Measurements from ENCODE around the gene ZFP57. TPM values are rescaled to one million over a fixed set of nuclear protein-coding genes. Genes with fewer than 3 reads are reported as not detected.

ZFP57 gene
- total RNA-seq (not detected), polyA plus RNA-seq (1 to 10 TPM; 2.4 to 3.0 TPM)

GRCh38 chr6:29680904-29681303, at the start of gene ZFP57:
Gene ZFP57, minus strand, starts transcription at chr6:29681152. Its CDS starts 4,149 bp downstream, at chr6:29677003.
- H3K4me3 ChIP-seq (ENCODE audit: low read length in 2 of 2): no peak within 1 kb of the TSS
- H3K36me3 ChIP-seq (ENCODE audit: insufficient read depth, low read length): no peaks in the 10 kb centered on the region
- peaks cover 6% of the 10 kb centered on the region for H3K4me1 ChIP-seq (ENCODE audit: insufficient read depth, low read length)
- H3K27me3 ChIP-seq (ENCODE audit: insufficient read depth, low read length): no peaks in the 10 kb centered on the region
- no peak within 1 kb of the TSS for H3K27ac ChIP-seq (ENCODE audit: low read depth, low read length)
- no peaks in the 10 kb centered on the region for H3K9me3 ChIP-seq (ENCODE audit: control insufficient read depth in 1 of 2, low read length in 2 of 2)
- H3K9me3 Mint-ChIP-seq: peaks cover 0 to 2% (median 0%) of the 10 kb centered on the region in 8 donors
- H3K4me3 Mint-ChIP-seq: peak within 1 kb of the TSS in 4 of 8 donors; percentile 79 to 87 (median 82)
- intact Hi-C loops (cut with micrococcal nuclease): no loop called here
- peaks cover 8 to 35% (median 11%) of the 10 kb centered on the region in 4 donors for H3K4me1 Mint-ChIP-seq
- CTCF ChIA-PET (ENCODE audit: partially characterized antibody): no interaction called here
- DNase-seq: no peak
- peak within 1 kb of the TSS in 1 of 7 donors; percentile 81 for H3K27ac Mint-ChIP-seq
- POLR2A ChIA-PET (ENCODE audit: partially characterized antibody): no interaction called here
- no peaks in the 10 kb centered on the region for H3K36me3 Mint-ChIP-seq
- peaks cover 0 to 12% of the 10 kb centered on the region in 2 donors for H3K27me3 Mint-ChIP-seq

- H3K4me1 Mint-ChIP-seq: peaks cover 40 to 73% (median 58%) of the 10 kb centered on the region in 4 donors
- Histone ChIP-seq H3K27ac (ENCODE audit: low read depth, low read length) (no peak overlapping the region), H3K27me3 (ENCODE audit: insufficient read depth, low read length) (no peaks in the 10 kb centered on the region), H3K4me3 (ENCODE audit: low read length in 2 of 2) (no peak overlapping the region), H3K36me3 (ENCODE audit: insufficient read depth, low read length) (peaks cover 28% of the 10 kb centered on the region), H3K4me1 (ENCODE audit: insufficient read depth, low read length) (peaks cover 40% of the 10 kb centered on the region), H3K9me3 (ENCODE audit: control insufficient read depth in 1 of 2, low read length in 2 of 2) (no peaks in the 10 kb centered on the region)
- H3K36me3 Mint-ChIP-seq: peaks cover 27 to 31% of the 10 kb centered on the region in 2 donors
- no peaks in the 10 kb centered on the region for H3K27me3 Mint-ChIP-seq
- DNase-seq: peak in 1 of 5 donors; percentile 13
- H3K27ac Mint-ChIP-seq: peak overlapping the region; percentile 13 to 80 (median 55)
- CTCF ChIA-PET (ENCODE audit: partially characterized antibody): interaction anchor here (0.7 kb wide), 1 partner anchor 81 kb away, joined by 3 read pairs; no protein-coding TSS in a partner anchor
- POLR2A ChIA-PET (ENCODE audit: partially characterized antibody): interaction anchor here (0.6 to 14.8 kb wide), 4 partner anchors 8 to 22 kb away, joined by 3 to 158 read pairs (median 51); no protein-coding TSS in a partner anchor
- H3K9me3 Mint-ChIP-seq: no peaks in the 10 kb centered on the region
- no peak overlapping the region for H3K4me3 Mint-ChIP-seq
- intact Hi-C loops (cut with micrococcal nuclease): no loop called here
Measured at GRCh38 chr6:29730575-29731126, 49.7 kb upstream of the ZFP57 start.

- Mint-ChIP-seq H3K27ac (peak overlapping the region in 6 of 7 donors; percentile 1 to 81 (median 34)), H3K36me3 (peaks cover 35 to 39% of the 10 kb centered on the region in 2 donors), H3K4me3 (no peak overlapping the region), H3K27me3 (no peaks in the 10 kb centered on the region), H3K9me3 (no peaks in the 10 kb centered on the region), H3K4me1 (peaks cover 44 to 80% (median 64%) of the 10 kb centered on the region in 4 donors)
- intact Hi-C loops (cut with micrococcal nuclease): no loop called here
- peaks cover 36% of the 10 kb centered on the region for H3K36me3 ChIP-seq (ENCODE audit: insufficient read depth, low read length)
- no peak overlapping the region for H3K27ac ChIP-seq (ENCODE audit: low read depth, low read length)
- no peaks in the 10 kb centered on the region for H3K27me3 ChIP-seq (ENCODE audit: insufficient read depth, low read length)
- no peaks in the 10 kb centered on the region for H3K9me3 ChIP-seq (ENCODE audit: control insufficient read depth in 1 of 2, low read length in 2 of 2)
- ChIA-PET CTCF (ENCODE audit: partially characterized antibody) (no interaction called here), POLR2A (ENCODE audit: partially characterized antibody) (interaction anchor here (1.0 to 14.8 kb wide), 3 partner anchors 13 to 22 kb away, joined by 3 to 158 read pairs (median 99); no protein-coding TSS in a partner anchor)
- H3K4me3 ChIP-seq (ENCODE audit: low read length in 2 of 2): no peak overlapping the region
- peaks cover 48% of the 10 kb centered on the region for H3K4me1 ChIP-seq (ENCODE audit: insufficient read depth, low read length)
- DNase-seq: no peak
Measured at GRCh38 chr6:29729774-29730328, 48.9 kb upstream of the ZFP57 start.

GRCh38 chr6:29728875-29729270, 47.9 kb upstream of the ZFP57 start:
- H3K9me3 ChIP-seq (ENCODE audit: control insufficient read depth in 1 of 2, low read length in 2 of 2): no peaks in the 10 kb centered on the region
- no peak overlapping the region for H3K4me3 ChIP-seq (ENCODE audit: low read length in 2 of 2)
- H3K36me3 Mint-ChIP-seq: peaks cover 45 to 49% of the 10 kb centered on the region in 2 donors
- peak overlapping the region in 1 of 8 donors; percentile 78 for H3K4me3 Mint-ChIP-seq
- POLR2A ChIA-PET (ENCODE audit: partially characterized antibody): interaction anchor here (2.0 to 14.8 kb wide), 4 partner anchors 9 to 24 kb away, joined by 8 to 158 read pairs (median 24); no protein-coding TSS in a partner anchor
- CTCF ChIA-PET (ENCODE audit: partially characterized antibody): interaction anchor here (2.3 to 3.9 kb wide), 3 partner anchors 8 to 24 kb away, joined by 10 to 31 read pairs (median 14); no protein-coding TSS in a partner anchor
- peak overlapping the region in 4 of 7 donors; percentile 62 to 96 (median 76) for H3K27ac Mint-ChIP-seq
- no peak for DNase-seq
- H3K27ac ChIP-seq (ENCODE audit: low read depth, low read length): no peak overlapping the region
- H3K4me1 ChIP-seq (ENCODE audit: insufficient read depth, low read length): peaks cover 53% of the 10 kb centered on the region
- peaks cover 44% of the 10 kb centered on the region for H3K36me3 ChIP-seq (ENCODE audit: insufficient read depth, low read length)
- peaks cover 42 to 81% (median 61%) of the 10 kb centered on the region in 4 donors for H3K4me1 Mint-ChIP-seq
- no peaks in the 10 kb centered on the region for H3K9me3 Mint-ChIP-seq
- intact Hi-C loops (cut with micrococcal nuclease): no loop called here
- H3K27me3 Mint-ChIP-seq: no peaks in the 10 kb centered on the region
- H3K27me3 ChIP-seq (ENCODE audit: insufficient read depth, low read length): no peaks in the 10 kb centered on the region

GRCh38 chr6:29728173-29728874, 47.4 kb upstream of the ZFP57 start:
- peak in 1 of 5 donors; percentile 5 for DNase-seq
- intact Hi-C loops (cut with micrococcal nuclease): no loop called here

GRCh38 chr6:29727637-29728036, 46.7 kb upstream of the ZFP57 start:
- Mint-ChIP-seq H3K4me1 (peaks cover 42 to 92% (median 61%) of the 10 kb centered on the region in 4 donors), H3K4me3 (peak overlapping the region; percentile 15 to 98 (median 66)), H3K27ac (peak overlapping the region; percentile 50 to 96 (median 61)), H3K27me3 (no peaks in the 10 kb centered on the region), H3K9me3 (no peaks in the 10 kb centered on the region), H3K36me3 (peaks cover 45 to 57% of the 10 kb centered on the region in 2 donors)
- Histone ChIP-seq H3K4me1 (ENCODE audit: insufficient read depth, low read length) (peaks cover 53% of the 10 kb centered on the region), H3K9me3 (ENCODE audit: control insufficient read depth in 1 of 2, low read length in 2 of 2) (no peaks in the 10 kb centered on the region), H3K36me3 (ENCODE audit: insufficient read depth, low read length) (peaks cover 44% of the 10 kb centered on the region), H3K27me3 (ENCODE audit: insufficient read depth, low read length) (no peaks in the 10 kb centered on the region), H3K4me3 (ENCODE audit: low read length in 2 of 2) (no peak overlapping the region), H3K27ac (ENCODE audit: low read depth, low read length) (no peak overlapping the region)
- intact Hi-C loops (cut with micrococcal nuclease): no loop called here
- POLR2A ChIA-PET (ENCODE audit: partially characterized antibody): interaction anchor here (1.2 to 14.8 kb wide), 7 partner anchors 8 to 25 kb away, joined by 3 to 158 read pairs (median 8); no protein-coding TSS in a partner anchor
- DNase-seq: no peak
- CTCF ChIA-PET (ENCODE audit: partially characterized antibody): interaction anchor here (0.7 to 3.9 kb wide), 9 partner anchors 9 to 286 kb away, joined by 3 to 31 read pairs (median 5); no protein-coding TSS in a partner anchor

More at GRCh38 chr6:29728173-29728874, 47.4 kb upstream of the ZFP57 start:
- H3K27ac Mint-ChIP-seq: peak overlapping the region; percentile 13 to 96 (median 75)
- H3K27me3 ChIP-seq (ENCODE audit: insufficient read depth, low read length): no peaks in the 10 kb centered on the region
- H3K27me3 Mint-ChIP-seq: no peaks in the 10 kb centered on the region
- ChIA-PET POLR2A (ENCODE audit: partially characterized antibody) (interaction anchor here (1.5 to 14.8 kb wide), 6 partner anchors 9 to 25 kb away, joined by 3 to 158 read pairs (median 8); no protein-coding TSS in a partner anchor), CTCF (ENCODE audit: partially characterized antibody) (interaction anchor here (0.7 to 3.9 kb wide), 9 partner anchors 8 to 285 kb away, joined by 3 to 31 read pairs (median 5); no protein-coding TSS in a partner anchor)
- peaks cover 53% of the 10 kb centered on the region for H3K4me1 ChIP-seq (ENCODE audit: insufficient read depth, low read length)
- peaks cover 42 to 85% (median 61%) of the 10 kb centered on the region in 4 donors for H3K4me1 Mint-ChIP-seq
- peaks cover 44% of the 10 kb centered on the region for H3K36me3 ChIP-seq (ENCODE audit: insufficient read depth, low read length)
- peaks cover 45 to 51% of the 10 kb centered on the region in 2 donors for H3K36me3 Mint-ChIP-seq
- no peaks in the 10 kb centered on the region for H3K9me3 ChIP-seq (ENCODE audit: control insufficient read depth in 1 of 2, low read length in 2 of 2)
- no peaks in the 10 kb centered on the region for H3K9me3 Mint-ChIP-seq
- peak overlapping the region; percentile 16 for H3K27ac ChIP-seq (ENCODE audit: low read depth, low read length)
- H3K4me3 Mint-ChIP-seq: peak overlapping the region in 4 of 8 donors; percentile 28 to 98 (median 79)
- H3K4me3 ChIP-seq (ENCODE audit: low read length in 2 of 2): no peak overlapping the region
